Fibroblast of lung (primary cell): Measurements from ENCODE around the gene C12orf42. TPM values are rescaled to one million over a fixed set of nuclear protein-coding genes. Genes with fewer than 3 reads are reported as not detected.

Source experiments
- DNase-seq, 2 donors: peaks; one replicate each; pipeline versions ENCODE4 v3.0.0 to v3.0.0-alpha.2; 2010; ENCODE audit warnings: low read depth in 2 of 2
- H2AFZ ChIP-seq: 2 replicates; pipeline ENCODE4 v1.5.1; 2012; ENCODE audit warnings: low read length, control low read depth, inconsistent platforms
- H3K27ac ChIP-seq: 2 replicates; pipeline ENCODE4 v1.5.1; 2011; ENCODE audit warnings: low read length, control low read depth; ENCODE audit not compliant: insufficient read depth
- H3K27me3 ChIP-seq: 2 replicates; pipeline ENCODE4 v1.5.1; 2011; ENCODE audit warnings: mild to moderate bottlenecking, low read length; ENCODE audit not compliant: control insufficient read depth, insufficient read depth
- H3K36me3 ChIP-seq: 2 replicates; pipeline ENCODE4 v1.5.1; 2011; ENCODE audit warnings: low read length; ENCODE audit not compliant: control insufficient read depth, insufficient read depth
- H3K4me1 ChIP-seq: 2 replicates; pipeline ENCODE4 v1.5.1; 2011; ENCODE audit warnings: low read length; ENCODE audit not compliant: control insufficient read depth, insufficient read depth; ENCODE audit errors: extremely low read depth
- H3K4me2 ChIP-seq: 2 replicates; pipeline ENCODE4 v1.5.1; 2011; ENCODE audit warnings: low read length, control low read depth; ENCODE audit not compliant: insufficient read depth; ENCODE audit errors: extremely low read depth
- H3K4me3 ChIP-seq, 4 experiments: fragments of 200-600 bp in 1 of 4; sonication (generic) in 1 of 4; replicated peaks in 1 of 4; 2 replicates each; pipeline ENCODE4 v1.5.1; 2011 to 2016; ENCODE audit warnings: low read length in 4 of 4, low read depth in 3 of 4, mild to moderate bottlenecking in 3 of 4, control low read depth in 2 of 4, inconsistent platforms in 1 of 4, mixed read lengths in 1 of 4; ENCODE audit not compliant: insufficient read depth in 1 of 4; ENCODE audit errors: control extremely low read depth in 1 of 4
- H3K79me2 ChIP-seq: 2 replicates; pipeline ENCODE4 v1.5.1; 2012; ENCODE audit warnings: mild to moderate bottlenecking, low read length, inconsistent platforms; ENCODE audit not compliant: control insufficient read depth, insufficient read depth
- H3K9ac ChIP-seq: 2 replicates; pipeline ENCODE4 v1.5.1; 2011; ENCODE audit warnings: mild to moderate bottlenecking, low read length, control low read depth; ENCODE audit not compliant: insufficient read depth
- H3K9me3 ChIP-seq: 2 replicates; pipeline ENCODE4 v1.5.1; 2012; ENCODE audit warnings: low read depth, low read length; ENCODE audit not compliant: control insufficient read depth, insufficient read depth
- H4K20me1 ChIP-seq: 2 replicates; pipeline ENCODE4 v1.5.1; 2011; ENCODE audit warnings: low read length; ENCODE audit not compliant: control insufficient read depth, insufficient read depth; ENCODE audit errors: extremely low read depth
- EZH2 ChIP-seq: IDR thresholded peaks from 2 replicates; pipeline ENCODE4 v1.5.1; 2012; ENCODE audit warnings: low read length, control low read depth, mild to moderate bottlenecking; ENCODE audit errors: missing control alignments
- polyA plus RNA-seq, 2 donors: library from polyadenylated mRNA; depleted of rRNA in 1 of 2; stranded (reverse) in 1 of 2; unstranded in 1 of 2; fragments of >200 nt; gene quantifications; 2 replicates each; pipeline ENCODE4 v1.2.1, GENCODE V29; 2011 to 2012; ENCODE audit warnings: missing spikeins in 1 of 2
- total RNA-seq: library from RNA; depleted of rRNA; stranded (reverse); fragments of >200 nt; gene quantifications from 2 replicates; pipeline ENCODE4 v1.2.1, GENCODE V29; 2014
- TF ChIP-seq, protein P1 (sequence below), 2 donors: IDR thresholded peaks in 1 of 2; conservative IDR thresholded peaks in 1 of 2; 1 replicate in 1 of 2; 2 replicates in 1 of 2; pipeline ENCODE4 v1.5.1; 2011 to 2012; ENCODE audit warnings: low read length in 2 of 2, control low read depth in 1 of 2, inconsistent platforms in 1 of 2, low read depth in 1 of 2, mild to moderate bottlenecking in 1 of 2

C12orf42 gene
- total and polyA plus RNA-seq, 2 donors (not counting 1 experiment from before 2014, with no cell fraction given), result not detected

DNA sequence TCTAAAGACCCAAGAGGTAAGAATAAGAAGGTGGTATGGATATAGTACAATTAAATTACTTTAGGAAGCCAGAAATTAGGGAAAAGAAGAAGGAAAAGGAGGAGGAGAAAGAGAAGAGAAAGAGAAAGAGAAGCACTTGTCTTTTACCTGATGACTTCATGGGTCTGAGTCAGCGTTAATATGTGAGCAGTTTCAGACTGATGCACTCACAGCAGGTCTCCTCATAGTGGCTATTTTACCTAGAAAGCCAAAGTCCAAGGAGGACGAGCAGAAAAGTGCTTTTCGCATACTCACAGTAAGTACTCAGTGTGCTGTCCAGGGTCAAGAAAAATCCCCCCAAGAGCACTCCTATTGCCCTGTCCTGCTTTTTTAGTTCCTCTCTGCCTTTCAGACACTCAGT lies 222.1 kb downstream of the C12orf42 start:
- H3K79me2 ChIP-seq, result no peaks in the 10 kb centered on the region
- no peak overlapping the region for H3K27ac ChIP-seq
- H3K4me2 ChIP-seq, result no peak overlapping the region
- no peaks in the 10 kb centered on the region for H4K20me1 ChIP-seq
- DNase-seq, result no peak
- H3K9ac ChIP-seq, result no peak overlapping the region
- TF ChIP-seq, protein P1, sequence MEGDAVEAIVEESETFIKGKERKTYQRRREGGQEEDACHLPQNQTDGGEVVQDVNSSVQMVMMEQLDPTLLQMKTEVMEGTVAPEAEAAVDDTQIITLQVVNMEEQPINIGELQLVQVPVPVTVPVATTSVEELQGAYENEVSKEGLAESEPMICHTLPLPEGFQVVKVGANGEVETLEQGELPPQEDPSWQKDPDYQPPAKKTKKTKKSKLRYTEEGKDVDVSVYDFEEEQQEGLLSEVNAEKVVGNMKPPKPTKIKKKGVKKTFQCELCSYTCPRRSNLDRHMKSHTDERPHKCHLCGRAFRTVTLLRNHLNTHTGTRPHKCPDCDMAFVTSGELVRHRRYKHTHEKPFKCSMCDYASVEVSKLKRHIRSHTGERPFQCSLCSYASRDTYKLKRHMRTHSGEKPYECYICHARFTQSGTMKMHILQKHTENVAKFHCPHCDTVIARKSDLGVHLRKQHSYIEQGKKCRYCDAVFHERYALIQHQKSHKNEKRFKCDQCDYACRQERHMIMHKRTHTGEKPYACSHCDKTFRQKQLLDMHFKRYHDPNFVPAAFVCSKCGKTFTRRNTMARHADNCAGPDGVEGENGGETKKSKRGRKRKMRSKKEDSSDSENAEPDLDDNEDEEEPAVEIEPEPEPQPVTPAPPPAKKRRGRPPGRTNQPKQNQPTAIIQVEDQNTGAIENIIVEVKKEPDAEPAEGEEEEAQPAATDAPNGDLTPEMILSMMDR (conservative IDR thresholded peaks at IDR 0.05 in 1 of 2, IDR thresholded peaks at IDR 0.05 in 1 of 2; ENCODE audit: low read depth in 1 of 2, low read length in 2 of 2), result no peak
- no peak for TF ChIP-seq EZH2
- H3K4me1 ChIP-seq, result no peaks in the 10 kb centered on the region
- H3K36me3 ChIP-seq, result no peaks in the 10 kb centered on the region
- H3K9me3 ChIP-seq, result no peaks in the 10 kb centered on the region
- no peak overlapping the region for H2AFZ ChIP-seq
- H3K4me3 ChIP-seq, result no peak overlapping the region
- H3K27me3 ChIP-seq, result no peaks in the 10 kb centered on the region

DNA sequence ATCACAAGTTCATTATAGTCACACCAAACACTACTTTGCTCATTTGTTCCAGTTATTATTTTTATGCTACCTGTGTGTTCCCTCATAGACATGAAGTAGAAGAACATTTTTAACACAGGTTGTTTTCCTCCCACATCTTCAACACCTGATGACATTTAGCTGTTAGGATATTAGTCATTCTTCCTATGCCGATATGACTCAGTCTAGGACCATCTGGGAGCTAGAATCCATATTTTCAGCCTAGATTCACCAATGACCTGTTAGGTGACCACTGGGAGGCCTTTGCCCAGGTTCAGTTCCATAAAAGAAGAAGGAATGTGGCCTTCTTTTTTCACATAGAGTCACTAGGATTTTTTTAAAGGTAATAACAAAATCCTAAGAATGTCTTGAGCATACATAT lies 222.8 kb downstream of the C12orf42 start:
- no peak overlapping the region for H3K27ac ChIP-seq
- H3K36me3 ChIP-seq, result no peaks in the 10 kb centered on the region
- H3K4me3 ChIP-seq, result no peak overlapping the region
- no peak overlapping the region for H2AFZ ChIP-seq
- H3K9ac ChIP-seq, result no peak overlapping the region
- DNase-seq, result peak in 1 of 2 donors; percentile 3
- H3K4me1 ChIP-seq, result no peaks in the 10 kb centered on the region
- H3K79me2 ChIP-seq, result no peaks in the 10 kb centered on the region
- no peaks in the 10 kb centered on the region for H3K27me3 ChIP-seq
- no peak overlapping the region for H3K4me2 ChIP-seq
- no peak for TF ChIP-seq EZH2
- TF ChIP-seq, protein P1 (conservative IDR thresholded peaks at IDR 0.05 in 1 of 2, IDR thresholded peaks at IDR 0.05 in 1 of 2; ENCODE audit: low read depth in 1 of 2, low read length in 2 of 2), result no peak
- no peaks in the 10 kb centered on the region for H3K9me3 ChIP-seq
- H4K20me1 ChIP-seq, result no peaks in the 10 kb centered on the region

DNA sequence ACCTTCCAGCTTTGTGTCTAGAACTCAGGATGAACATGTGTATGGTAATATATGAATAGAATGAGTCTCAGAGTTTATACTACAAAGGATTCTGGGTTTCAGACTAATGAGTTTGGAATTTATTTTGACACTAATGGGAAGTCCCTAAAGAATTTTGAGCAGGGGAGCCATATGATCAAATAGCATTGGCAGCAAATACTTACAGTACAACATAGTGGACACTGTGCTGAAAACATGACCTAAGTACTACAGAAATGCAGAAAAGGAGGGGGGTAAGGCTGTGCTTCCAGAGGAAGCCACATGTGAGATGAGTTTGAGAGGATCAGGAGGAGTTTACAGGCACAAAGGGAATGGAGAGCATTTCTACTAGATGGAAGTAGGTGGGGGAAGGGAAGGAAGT lies 225.8 kb downstream of the C12orf42 start:
- Histone ChIP-seq H3K9me3 (no peaks in the 10 kb centered on the region), H2AFZ (no peak overlapping the region), H3K4me1 (no peaks in the 10 kb centered on the region), H4K20me1 (no peaks in the 10 kb centered on the region), H3K79me2 (no peaks in the 10 kb centered on the region), H3K27me3 (no peaks in the 10 kb centered on the region), H3K9ac (no peak overlapping the region), H3K4me3 (no peak overlapping the region), H3K36me3 (no peaks in the 10 kb centered on the region), H3K4me2 (no peak overlapping the region), H3K27ac (no peak overlapping the region)
- TF ChIP-seq EZH2, result no peak
- TF ChIP-seq, protein P1 (conservative IDR thresholded peaks at IDR 0.05 in 1 of 2, IDR thresholded peaks at IDR 0.05 in 1 of 2; ENCODE audit: low read depth in 1 of 2, low read length in 2 of 2), result no peak
- DNase-seq, result peak in 1 of 2 donors; percentile 80
